ENCODE results near the gene MBD3L4. TPM values are rescaled to one million over a fixed set of nuclear protein-coding genes. Genes with fewer than 3 reads are reported as not detected.
A peak's percentile ranks its signal among the peaks of the same experiment; 100 is the strongest.
"Not testable (repeated sequence)": the region's sequence is repeated elsewhere in the genome, so short reads cannot be mapped to it uniquely, and the experiment has no call there.

Gene MBD3L4
- not detected in 2 replicates for total RNA-seq

DNA sequence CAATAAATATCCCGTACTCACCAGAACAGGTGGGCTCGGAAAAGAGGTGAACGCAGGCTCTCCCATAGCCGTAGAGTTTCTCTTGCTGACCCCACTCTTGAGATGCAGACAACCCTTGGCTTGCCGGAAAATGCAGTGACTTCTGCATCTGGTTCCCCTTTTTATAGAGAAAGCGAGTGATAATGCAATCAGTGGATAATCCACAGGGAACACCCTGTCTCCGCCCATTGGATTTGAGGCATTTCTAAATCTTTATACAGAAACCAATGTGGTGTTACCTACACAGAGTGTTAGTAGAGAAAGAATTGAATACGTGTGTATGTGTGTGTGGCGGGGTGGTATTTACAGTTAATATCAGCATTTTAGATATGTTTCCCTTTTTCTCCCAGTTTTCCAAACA is at the start of gene MBD3L4:
Gene MBD3L4 (minus strand): TSS at position 101 of the 400 bp plus-strand sequence. CDS start 35 bp downstream, at position 66.
- H3K4me3 ChIP-seq (ENCODE audit: low read depth, low read length); FAIRE-seq; H3K27me3 ChIP-seq (ENCODE audit: control insufficient read depth, insufficient read depth, low read length); DNase-seq (ENCODE audit: low read depth); H3K36me3 ChIP-seq (ENCODE audit: control insufficient read depth, insufficient read depth, low read length): not testable (repeated sequence)

DNA sequence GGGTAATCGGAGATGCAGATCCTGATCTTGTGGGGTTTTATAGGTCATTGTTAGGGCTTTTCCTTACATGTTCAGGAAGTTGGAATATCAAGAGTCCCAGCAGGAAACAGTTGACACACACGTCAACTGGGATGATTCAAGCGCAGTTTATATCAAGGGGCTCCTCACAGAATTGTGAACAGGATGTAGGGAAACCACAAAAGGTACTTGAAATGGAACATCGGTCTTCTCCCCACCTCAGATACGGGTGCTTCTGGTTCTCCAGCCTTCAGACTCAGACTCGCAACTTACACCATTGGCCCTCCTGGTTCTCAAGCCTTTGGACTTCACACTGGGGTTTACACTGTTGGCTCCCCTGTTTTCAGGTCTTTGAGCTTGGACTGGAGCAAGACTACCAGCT is 49.0 kb upstream of the MBD3L4 start:
- no peak for FAIRE-seq
- Histone ChIP-seq H3K36me3 (ENCODE audit: control insufficient read depth, insufficient read depth, low read length) (no peaks in the 10 kb centered on the region), H3K4me3 (ENCODE audit: low read depth, low read length) (no peak overlapping the region), H3K27me3 (ENCODE audit: control insufficient read depth, insufficient read depth, low read length) (no peaks in the 10 kb centered on the region)
- TF ChIP-seq, protein P1, sequence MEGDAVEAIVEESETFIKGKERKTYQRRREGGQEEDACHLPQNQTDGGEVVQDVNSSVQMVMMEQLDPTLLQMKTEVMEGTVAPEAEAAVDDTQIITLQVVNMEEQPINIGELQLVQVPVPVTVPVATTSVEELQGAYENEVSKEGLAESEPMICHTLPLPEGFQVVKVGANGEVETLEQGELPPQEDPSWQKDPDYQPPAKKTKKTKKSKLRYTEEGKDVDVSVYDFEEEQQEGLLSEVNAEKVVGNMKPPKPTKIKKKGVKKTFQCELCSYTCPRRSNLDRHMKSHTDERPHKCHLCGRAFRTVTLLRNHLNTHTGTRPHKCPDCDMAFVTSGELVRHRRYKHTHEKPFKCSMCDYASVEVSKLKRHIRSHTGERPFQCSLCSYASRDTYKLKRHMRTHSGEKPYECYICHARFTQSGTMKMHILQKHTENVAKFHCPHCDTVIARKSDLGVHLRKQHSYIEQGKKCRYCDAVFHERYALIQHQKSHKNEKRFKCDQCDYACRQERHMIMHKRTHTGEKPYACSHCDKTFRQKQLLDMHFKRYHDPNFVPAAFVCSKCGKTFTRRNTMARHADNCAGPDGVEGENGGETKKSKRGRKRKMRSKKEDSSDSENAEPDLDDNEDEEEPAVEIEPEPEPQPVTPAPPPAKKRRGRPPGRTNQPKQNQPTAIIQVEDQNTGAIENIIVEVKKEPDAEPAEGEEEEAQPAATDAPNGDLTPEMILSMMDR (IDR thresholded peaks at IDR 0.05; ENCODE audit: insufficient read depth, low read length, severe bottlenecking), result no peak
- no peak for DNase-seq (ENCODE audit: low read depth)

DNA sequence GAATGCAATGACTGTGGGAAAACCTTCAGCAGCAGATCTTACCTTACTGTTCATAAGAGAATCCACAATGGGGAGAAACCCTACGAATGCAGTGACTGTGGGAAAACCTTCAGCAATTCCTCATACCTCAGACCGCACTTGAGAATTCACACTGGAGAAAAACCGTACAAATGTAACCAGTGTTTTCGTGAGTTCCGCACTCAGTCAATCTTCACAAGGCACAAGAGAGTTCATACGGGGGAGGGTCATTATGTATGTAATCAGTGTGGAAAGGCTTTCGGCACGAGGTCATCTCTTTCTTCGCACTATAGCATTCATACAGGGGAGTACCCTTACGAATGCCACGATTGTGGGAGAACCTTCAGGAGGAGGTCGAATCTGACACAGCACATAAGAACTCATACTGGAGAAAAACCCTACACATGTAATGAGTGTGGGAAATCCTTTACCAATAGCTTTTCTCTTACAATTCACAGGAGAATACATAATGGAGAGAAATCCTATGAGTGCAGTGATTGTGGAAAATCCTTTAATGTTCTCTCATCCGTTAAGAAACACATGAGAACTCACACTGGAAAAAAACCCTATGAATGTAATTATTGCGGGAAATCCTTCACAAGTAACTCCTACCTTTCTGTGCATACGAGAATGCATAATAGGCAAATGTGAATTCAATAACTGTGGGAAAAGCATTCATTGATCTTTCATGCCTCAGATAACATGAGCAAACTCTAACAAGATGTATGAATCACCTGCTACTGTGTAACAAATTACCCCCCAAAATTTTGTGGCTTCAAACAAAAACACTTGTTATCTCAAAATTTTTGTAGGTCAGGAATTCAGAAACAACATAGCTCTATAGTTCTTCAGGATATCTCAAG is 43.3 kb upstream of the MBD3L4 start:
- Histone ChIP-seq H3K27me3 (ENCODE audit: control insufficient read depth, insufficient read depth, low read length) (no peaks in the 10 kb centered on the region), H3K36me3 (ENCODE audit: control insufficient read depth, insufficient read depth, low read length) (peaks cover 27% of the 10 kb centered on the region), H3K4me3 (ENCODE audit: low read depth, low read length) (no peak overlapping the region)
- FAIRE-seq (peak; percentile 13), DNase-seq (ENCODE audit: low read depth) (peak; percentile 8)
- TF ChIP-seq, protein P1 (IDR thresholded peaks at IDR 0.05; ENCODE audit: insufficient read depth, low read length, severe bottlenecking), result no peak

DNA sequence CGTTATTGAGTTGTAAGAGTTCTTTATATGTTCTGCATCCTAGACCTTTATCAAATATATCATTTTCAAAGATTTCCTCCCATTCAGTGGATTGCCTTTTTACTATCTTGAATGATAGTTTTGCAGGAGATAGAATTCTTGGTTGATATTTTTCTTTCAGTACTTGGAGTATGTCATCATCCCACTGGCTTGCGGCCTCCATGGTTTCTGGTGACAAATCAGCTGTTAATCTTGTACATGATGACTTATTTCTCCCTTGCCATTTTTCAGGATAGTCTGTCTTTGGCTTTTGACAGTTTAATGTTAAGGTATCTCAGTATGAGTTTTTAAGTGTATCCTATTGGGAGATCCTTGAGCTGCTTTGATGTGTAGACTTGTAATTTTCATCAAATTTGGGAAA is 38.0 kb upstream of the MBD3L4 start:
- H3K27me3 ChIP-seq (ENCODE audit: control insufficient read depth, insufficient read depth, low read length), result no peaks in the 10 kb centered on the region
- H3K36me3 ChIP-seq (ENCODE audit: control insufficient read depth, insufficient read depth, low read length), result peaks cover 39% of the 10 kb centered on the region
- TF ChIP-seq, protein P1 (IDR thresholded peaks at IDR 0.05; ENCODE audit: insufficient read depth, low read length, severe bottlenecking), result no peak
- H3K4me3 ChIP-seq (ENCODE audit: low read depth, low read length), result no peak overlapping the region
- DNase-seq (ENCODE audit: low read depth) (no peak), FAIRE-seq (no peak)

GRCh38 chr19:7076151-7076550 is 36.2 kb upstream of the MBD3L4 start:
- DNase-seq (ENCODE audit: low read depth), result no peak
- TF ChIP-seq, protein P1 (IDR thresholded peaks at IDR 0.05; ENCODE audit: insufficient read depth, low read length, severe bottlenecking), result no peak
- Histone ChIP-seq H3K36me3 (ENCODE audit: control insufficient read depth, insufficient read depth, low read length) (peaks cover 34% of the 10 kb centered on the region), H3K4me3 (ENCODE audit: low read depth, low read length) (no peak overlapping the region), H3K27me3 (ENCODE audit: control insufficient read depth, insufficient read depth, low read length) (no peaks in the 10 kb centered on the region)
- no peak for FAIRE-seq

DNA sequence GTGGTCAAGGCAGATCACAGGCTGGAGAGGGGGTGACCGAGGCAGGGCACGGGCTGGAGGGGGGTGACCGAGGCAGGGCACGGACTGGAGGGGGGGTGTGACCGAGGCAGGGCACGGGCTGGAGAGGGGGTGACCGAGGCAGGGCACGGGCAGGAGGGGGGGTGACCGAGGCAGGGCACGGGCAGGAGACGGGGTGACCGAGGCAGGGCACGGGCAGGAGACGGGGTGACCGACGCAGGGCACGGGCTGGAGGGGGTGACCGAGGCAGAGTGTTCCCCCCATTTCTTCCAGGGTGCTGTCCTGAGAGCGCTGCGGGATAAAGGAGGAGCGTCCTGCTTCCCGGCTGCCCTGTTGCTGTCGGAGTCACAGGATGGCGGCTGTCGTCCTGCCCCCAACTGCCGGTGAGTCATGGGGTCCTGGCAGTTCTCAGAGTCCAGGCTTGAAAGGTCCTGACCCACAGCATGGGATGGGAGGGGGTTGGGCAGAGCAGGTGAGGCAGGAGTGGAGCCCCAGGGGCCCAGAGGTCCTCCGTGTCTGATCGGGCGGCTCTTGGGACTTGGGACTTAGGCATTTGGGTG is 34.8 kb upstream of the MBD3L4 start:
- H3K4me3 ChIP-seq (ENCODE audit: low read depth, low read length), result no peak overlapping the region
- no peak for FAIRE-seq
- H3K27me3 ChIP-seq (ENCODE audit: control insufficient read depth, insufficient read depth, low read length), result no peaks in the 10 kb centered on the region
- peaks cover 28% of the 10 kb centered on the region for H3K36me3 ChIP-seq (ENCODE audit: control insufficient read depth, insufficient read depth, low read length)
- no peak for DNase-seq (ENCODE audit: low read depth)
- TF ChIP-seq, protein P1 (IDR thresholded peaks at IDR 0.05; ENCODE audit: insufficient read depth, low read length, severe bottlenecking), result no peak

Measured in bronchial epithelial cell (primary cell).